Epidermal melanocyte (primary cell): ENCODE data around the gene FOXP1.
"Not testable (repeated sequence)": the region's sequence is repeated elsewhere in the genome, so short reads cannot be mapped to it uniquely, and the experiment has no call there.

ENCODE experiments used
- DNase-seq: peaks from one replicate; pipeline ENCODE4 v3.0.0; 2011; ENCODE audit warnings: low spot score; ENCODE audit not compliant: insufficient read length

The FOXP1 gene

GRCh38 chr3:70992131-70992530 is 591.4 kb downstream of the FOXP1 start:
- no peak for DNase-seq

- no peak for DNase-seq
These were observed 592.8 kb downstream of the FOXP1 start for GRCh38 chr3:70990723-70991122.

GRCh38 chr3:70990185-70990584 is 593.3 kb downstream of the FOXP1 start:
- DNase-seq: no peak

- DNase-seq: no peak
These were observed 594.4 kb downstream of the FOXP1 start for GRCh38 chr3:70989174-70989573.

GRCh38 chr3:70988111-70988510 is 595.4 kb downstream of the FOXP1 start:
- no peak for DNase-seq

- no peak for DNase-seq
These were observed 598.0 kb downstream of the FOXP1 start for GRCh38 chr3:70985572-70985971.

GRCh38 chr3:70984776-70985482 is 598.6 kb downstream of the FOXP1 start:
- no peak for DNase-seq

- DNase-seq: peak; percentile 38
These were observed 600.8 kb downstream of the FOXP1 start for GRCh38 chr3:70982700-70983140.

- peak; percentile 37 for DNase-seq
These were observed 601.2 kb downstream of the FOXP1 start for GRCh38 chr3:70982284-70982683.

- no peak for DNase-seq
These were observed 602.2 kb downstream of the FOXP1 start for GRCh38 chr3:70981231-70981880.

GRCh38 chr3:70980646-70981170 is 602.8 kb downstream of the FOXP1 start:
- DNase-seq: no peak

- no peak for DNase-seq
These were observed 603.4 kb downstream of the FOXP1 start for GRCh38 chr3:70979983-70980645.

GRCh38 chr3:70977712-70978111 is 605.8 kb downstream of the FOXP1 start:
- DNase-seq: no peak

- DNase-seq: not testable (repeated sequence)
These were observed 607.5 kb downstream of the FOXP1 start for GRCh38 chr3:70975981-70976380.

- no peak for DNase-seq
These were observed 608.8 kb downstream of the FOXP1 start for GRCh38 chr3:70974747-70975146.

- no peak for DNase-seq
These were observed 610.0 kb downstream of the FOXP1 start for GRCh38 chr3:70973558-70973957.

- DNase-seq: no peak
These were observed 610.7 kb downstream of the FOXP1 start for GRCh38 chr3:70972855-70973254.

- no peak for DNase-seq
These were observed 612.6 kb downstream of the FOXP1 start for GRCh38 chr3:70970952-70971351.

GRCh38 chr3:70970171-70970570 is 613.4 kb downstream of the FOXP1 start:
- no peak for DNase-seq

GRCh38 chr3:70963431-70964275 is 619.9 kb downstream of the FOXP1 start:
- no peak for DNase-seq
